SK-N-SH treated with all-trans-retinoic acid at 6 μM for 48 hours (cell line): ENCODE results near the gene RAB5IF.

ENCODE experiments used
- ATAC-seq: fragments of 200-7000 bp; cut with Tn5 transposase; 3 replicates; pipeline ENCODE4 v1.9.1; 2020; ENCODE audit warnings: mild to moderate bottlenecking, moderate library complexity
- ARNTL ChIP-seq: fragments of 450-650 bp; formaldehyde crosslinking; IDR thresholded peaks from 2 replicates; pipeline ENCODE4 v1.5.0; 2020; ENCODE audit warnings: low read depth, mild to moderate bottlenecking, moderate library complexity, borderline replicate concordance
- BACH2 ChIP-seq: fragments of 250-450 bp; sonication (Bioruptor Pico); IDR thresholded peaks from 2 replicates; pipeline ENCODE4 v1.9.0; 2021; ENCODE audit warnings: mild to moderate bottlenecking, borderline replicate concordance
- CREB5 ChIP-seq: fragments of 250-450 bp; sonication (Bioruptor Pico); IDR thresholded peaks from 2 replicates; pipeline ENCODE4 v1.5.1; 2020; ENCODE audit warnings: low read depth, mild to moderate bottlenecking, moderate library complexity
- CSDC2 ChIP-seq: fragments of 250-450 bp; sonication (Bioruptor Pico); IDR thresholded peaks from 2 replicates; pipeline ENCODE4 v1.5.0; 2020; ENCODE audit warnings: mild to moderate bottlenecking, moderate library complexity
- ESRRG ChIP-seq: fragments of 250-450 bp; sonication (Bioruptor Pico); IDR thresholded peaks from 2 replicates; pipeline ENCODE4 v1.6.1; 2021; ENCODE audit warnings: mild to moderate bottlenecking
- GLIS3 ChIP-seq: fragments of 250-450 bp; sonication (Bioruptor Pico); IDR thresholded peaks from 2 replicates; pipeline ENCODE4 v1.5.0; 2020; ENCODE audit warnings: mild to moderate bottlenecking, moderate library complexity
- PATZ1 ChIP-seq: fragments of 250-450 bp; sonication (Bioruptor Pico); IDR thresholded peaks from 2 replicates; pipeline ENCODE4 v1.8.0; 2020; ENCODE audit warnings: mild to moderate bottlenecking, moderate library complexity, borderline replicate concordance
- PPARA ChIP-seq: fragments of 250-450 bp; sonication (Bioruptor Pico); IDR thresholded peaks from 2 replicates; pipeline ENCODE4 v1.5.0; 2020; ENCODE audit warnings: mild to moderate bottlenecking, borderline replicate concordance
- SNAI2 ChIP-seq: fragments of 250-450 bp; sonication (Bioruptor Pico); IDR thresholded peaks from 2 replicates; pipeline ENCODE4 v1.5.0; 2020; ENCODE audit warnings: mild to moderate bottlenecking, moderate library complexity
- TCF4 ChIP-seq: fragments of 250-450 bp; sonication (Bioruptor Pico); IDR thresholded peaks from 2 replicates; pipeline ENCODE4 v1.8.0; 2021; ENCODE audit warnings: mild to moderate bottlenecking, moderate library complexity, borderline replicate concordance
- TSHZ2 ChIP-seq: fragments of 250-450 bp; sonication (Bioruptor Pico); IDR thresholded peaks from 2 replicates; pipeline ENCODE4 v1.5.0; 2020; ENCODE audit warnings: mild to moderate bottlenecking, moderate library complexity
- ZC3H10 ChIP-seq: fragments of 250-450 bp; sonication (Bioruptor Pico); IDR thresholded peaks from 2 replicates; pipeline ENCODE4 v1.5.1; 2021; ENCODE audit warnings: mild to moderate bottlenecking, moderate library complexity
- ZFP3 ChIP-seq: fragments of 250-450 bp; sonication (Bioruptor Pico); IDR thresholded peaks from 2 replicates; pipeline ENCODE4 v1.5.0; 2020; ENCODE audit warnings: mild to moderate bottlenecking, moderate library complexity
- ZFP30 ChIP-seq: fragments of 450-650 bp; formaldehyde crosslinking; IDR thresholded peaks from 2 replicates; pipeline ENCODE4 v1.5.0; 2022; ENCODE audit warnings: mild to moderate bottlenecking, moderate library complexity
- ZNF565 ChIP-seq: fragments of 450-650 bp; formaldehyde crosslinking; conservative IDR thresholded peaks from 2 replicates; pipeline ENCODE4 v1.5.0; 2020; ENCODE audit warnings: low read depth, mild to moderate bottlenecking, moderate library complexity
- ZNF70 ChIP-seq: fragments of 450-650 bp; formaldehyde crosslinking; IDR thresholded peaks from 2 replicates; pipeline ENCODE4 v1.5.0; 2020; ENCODE audit warnings: mild to moderate bottlenecking, moderate library complexity
- ZNF8 ChIP-seq: fragments of 450-650 bp; formaldehyde crosslinking; IDR thresholded peaks from 2 replicates; pipeline ENCODE4 v1.5.0; 2020; ENCODE audit warnings: mild to moderate bottlenecking, moderate library complexity
- TF ChIP-seq, protein P1 (sequence below): fragments of 250-450 bp; sonication (Bioruptor Pico); IDR thresholded peaks from 2 replicates; pipeline ENCODE4 v1.8.0; 2021; ENCODE audit warnings: low read depth, mild to moderate bottlenecking, moderate library complexity, borderline replicate concordance

The RAB5IF gene

GRCh38 chr20:36565520-36565919, 40.1 kb upstream of the RAB5IF start:
- TF ChIP-seq ZNF70 (CRISPR knock-in tag) = no peak
- TF ChIP-seq, protein P1, sequence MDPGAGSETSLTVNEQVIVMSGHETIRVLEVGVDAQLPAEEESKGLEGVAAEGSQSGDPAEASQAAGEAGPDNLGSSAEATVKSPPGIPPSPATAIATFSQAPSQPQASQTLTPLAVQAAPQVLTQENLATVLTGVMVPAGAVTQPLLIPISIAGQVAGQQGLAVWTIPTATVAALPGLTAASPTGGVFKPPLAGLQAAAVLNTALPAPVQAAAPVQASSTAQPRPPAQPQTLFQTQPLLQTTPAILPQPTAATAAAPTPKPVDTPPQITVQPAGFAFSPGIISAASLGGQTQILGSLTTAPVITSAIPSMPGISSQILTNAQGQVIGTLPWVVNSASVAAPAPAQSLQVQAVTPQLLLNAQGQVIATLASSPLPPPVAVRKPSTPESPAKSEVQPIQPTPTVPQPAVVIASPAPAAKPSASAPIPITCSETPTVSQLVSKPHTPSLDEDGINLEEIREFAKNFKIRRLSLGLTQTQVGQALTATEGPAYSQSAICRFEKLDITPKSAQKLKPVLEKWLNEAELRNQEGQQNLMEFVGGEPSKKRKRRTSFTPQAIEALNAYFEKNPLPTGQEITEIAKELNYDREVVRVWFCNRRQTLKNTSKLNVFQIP (CRISPR knock-in tag) = no peak
- no peak for TF ChIP-seq ZFP30
- no peak for TF ChIP-seq TSHZ2 (CRISPR knock-in tag)
- no peak for TF ChIP-seq TCF4 (CRISPR knock-in tag)
- no peak for TF ChIP-seq ZNF8 (CRISPR knock-in tag)
- no peak for TF ChIP-seq GLIS3 (CRISPR knock-in tag)
- no peak for ATAC-seq

DNA sequence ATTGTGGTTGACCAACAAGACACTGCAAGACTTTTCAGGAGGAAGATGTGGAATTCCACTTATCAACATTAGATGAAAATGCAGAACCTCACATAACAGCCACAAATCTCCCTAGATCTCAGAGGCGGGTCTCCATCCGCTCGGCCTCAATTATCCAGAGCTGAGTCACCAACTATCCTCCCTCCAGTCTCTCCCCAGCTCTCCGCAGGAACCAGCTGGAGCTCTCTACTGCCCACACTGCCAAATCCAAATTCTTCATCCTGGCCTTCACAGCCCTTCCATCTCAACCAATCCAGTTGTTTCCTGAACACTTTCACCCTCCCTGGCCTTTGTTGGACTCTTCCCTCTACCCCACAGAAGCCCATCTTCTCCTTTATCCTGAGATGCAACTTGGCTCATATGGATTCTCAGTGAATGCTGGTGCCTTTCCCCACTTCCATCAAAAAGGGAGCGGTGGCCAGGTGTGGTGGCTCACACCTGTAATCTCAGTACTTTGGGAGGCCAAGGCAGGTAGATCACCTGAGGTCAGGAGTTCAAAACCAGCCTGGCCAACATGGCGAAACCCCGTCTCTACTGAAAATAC, 35.6 kb upstream of the RAB5IF start:
- TF ChIP-seq ARNTL (CRISPR knock-in tag) (no peak), TCF4 (CRISPR knock-in tag) (no peak), ZNF70 (CRISPR knock-in tag) (no peak), PPARA (no peak), ZC3H10 (CRISPR knock-in tag) (no peak), BACH2 (CRISPR knock-in tag) (no peak)
- peak; percentile 73 for ATAC-seq

DNA sequence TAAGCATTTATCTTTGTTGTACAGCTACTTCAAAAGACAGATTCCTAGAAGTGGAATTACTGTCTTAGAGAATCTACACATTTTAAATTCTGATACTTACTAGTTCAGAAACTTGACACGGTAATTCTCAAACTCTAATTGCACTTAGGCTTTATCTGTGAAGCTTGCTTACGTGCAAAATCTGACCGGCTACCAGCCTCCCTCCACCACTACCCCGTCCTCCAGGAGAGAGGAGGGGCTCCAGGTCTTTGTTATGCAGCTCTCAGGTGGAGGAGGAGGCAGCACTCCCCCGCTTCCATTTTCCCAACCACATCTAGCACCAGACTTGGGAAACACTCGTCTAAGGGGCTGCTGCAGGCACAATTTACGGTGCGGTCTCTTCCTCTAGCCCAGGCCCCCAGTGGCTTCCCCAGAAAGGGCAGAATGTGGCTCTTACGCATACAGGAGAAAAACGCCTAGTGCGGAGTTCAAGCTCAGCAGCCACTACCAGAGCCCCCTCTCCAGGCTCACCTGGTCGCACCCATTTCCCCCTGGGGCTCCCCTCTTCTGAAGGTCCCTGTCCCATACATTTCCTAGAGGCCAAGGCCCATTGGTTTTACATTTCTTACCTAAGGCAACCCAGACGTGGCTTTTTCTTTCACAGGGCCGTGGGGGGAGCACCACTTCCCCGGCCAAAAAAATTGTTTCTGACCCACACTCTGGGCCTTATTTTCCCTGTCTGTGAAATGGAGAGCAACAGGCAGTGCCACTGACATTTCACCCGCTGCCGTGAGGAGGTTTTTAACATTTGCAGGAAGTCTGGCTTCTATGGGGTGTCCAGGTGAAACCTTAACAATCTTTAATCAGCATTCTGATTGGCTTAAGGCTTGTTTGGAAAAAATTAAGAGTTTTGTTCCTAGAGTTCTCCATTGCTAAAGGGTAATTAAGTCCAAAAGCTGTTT, 33.7 kb upstream of the RAB5IF start:
- ATAC-seq = no peak
- TF ChIP-seq CREB5 (CRISPR knock-in tag) = no peak

DNA sequence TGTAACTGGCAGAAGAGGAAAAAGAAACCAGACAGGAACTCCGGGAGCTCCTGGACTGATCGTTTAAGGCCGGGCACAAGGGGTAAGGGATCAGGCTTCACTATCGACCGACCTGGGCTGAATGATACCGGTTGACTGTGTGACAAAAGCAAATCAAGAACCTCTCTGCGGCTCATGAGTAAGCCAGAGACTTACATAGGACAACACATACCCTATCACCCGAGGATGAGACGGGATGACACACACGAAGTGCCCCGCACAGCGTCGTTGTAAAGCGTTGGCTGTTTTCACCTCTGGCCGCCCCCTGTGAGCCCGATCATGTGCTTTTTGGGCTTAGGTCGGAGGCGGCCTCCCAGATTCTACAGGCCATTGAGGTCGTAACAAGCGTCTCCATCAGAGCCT, 32.9 kb upstream of the RAB5IF start:
- no peak for TF ChIP-seq BACH2 (CRISPR knock-in tag)

GRCh38 chr20:36573103-36573797, 32.3 kb upstream of the RAB5IF start, which contains the start of gene TGIF2:
TGIF2 (plus strand) TSS chr20:36573597; CDS start chr20:36578775, 5,178 bp downstream.
- peak; percentile 40 for ATAC-seq
- TF ChIP-seq CSDC2 (peak; percentile 83), ZNF565 (CRISPR knock-in tag) (no peak), ESRRG (CRISPR knock-in tag) (no peak), GLIS3 (CRISPR knock-in tag) (no peak), ZFP30 (no peak), SNAI2 (CRISPR knock-in tag) (peak; percentile 76; the same call in 1 of the 2 replicates), TSHZ2 (CRISPR knock-in tag) (peak; percentile 61; the same call in 1 of the 2 replicates), BACH2 (CRISPR knock-in tag) (no peak), ZFP3 (peak; percentile 73; the same call in 1 of the 2 replicates), PATZ1 (CRISPR knock-in tag) (peak; percentile 25; the same call in 1 of the 2 replicates)

More for the DNA sequence above, 32.9 kb upstream of the RAB5IF start:
- no peak for ATAC-seq
